Body of pancreas (tissue), 4 donors: ENCODE results near the gene COL19A1.

Source experiments
- POLR2A ChIP-seq, 3 donors: fragments of 450-650 bp; IDR thresholded peaks; one replicate each; pipeline ENCODE4 v1.6.1; 2016; ENCODE audit warnings: antibody characterized with exemption in 3 of 3, mild to moderate bottlenecking in 2 of 3
- TF ChIP-seq, protein P1 (sequence below), 7 experiments: fragments of 450-650 bp in 4 of 7; fragments of 200-600 bp in 3 of 7; sonication (generic) in 3 of 7; IDR thresholded peaks; one replicate each; pipeline ENCODE4 v1.5.1; 2016 to 2019; ENCODE audit warnings: antibody characterized with exemption in 7 of 7

- TF ChIP-seq, protein P1, sequence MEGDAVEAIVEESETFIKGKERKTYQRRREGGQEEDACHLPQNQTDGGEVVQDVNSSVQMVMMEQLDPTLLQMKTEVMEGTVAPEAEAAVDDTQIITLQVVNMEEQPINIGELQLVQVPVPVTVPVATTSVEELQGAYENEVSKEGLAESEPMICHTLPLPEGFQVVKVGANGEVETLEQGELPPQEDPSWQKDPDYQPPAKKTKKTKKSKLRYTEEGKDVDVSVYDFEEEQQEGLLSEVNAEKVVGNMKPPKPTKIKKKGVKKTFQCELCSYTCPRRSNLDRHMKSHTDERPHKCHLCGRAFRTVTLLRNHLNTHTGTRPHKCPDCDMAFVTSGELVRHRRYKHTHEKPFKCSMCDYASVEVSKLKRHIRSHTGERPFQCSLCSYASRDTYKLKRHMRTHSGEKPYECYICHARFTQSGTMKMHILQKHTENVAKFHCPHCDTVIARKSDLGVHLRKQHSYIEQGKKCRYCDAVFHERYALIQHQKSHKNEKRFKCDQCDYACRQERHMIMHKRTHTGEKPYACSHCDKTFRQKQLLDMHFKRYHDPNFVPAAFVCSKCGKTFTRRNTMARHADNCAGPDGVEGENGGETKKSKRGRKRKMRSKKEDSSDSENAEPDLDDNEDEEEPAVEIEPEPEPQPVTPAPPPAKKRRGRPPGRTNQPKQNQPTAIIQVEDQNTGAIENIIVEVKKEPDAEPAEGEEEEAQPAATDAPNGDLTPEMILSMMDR (IDR thresholded peaks at IDR 0.05) = no peak
- no peak for TF ChIP-seq POLR2A (IDR thresholded peaks at IDR 0.05)
Observed at GRCh38 chr6:70253923-70254322, 387.6 kb downstream of the COL19A1 start.
